Activated T-helper 17 cell treated with anti-CD3 and anti-CD28 coated beads, Interleukin-2, amount 50 U/mL, for 72 hours (primary cell): ENCODE data around the gene FTSJ1. TPM values are rescaled to one million over a fixed set of nuclear protein-coding genes. Genes with fewer than 3 reads are reported as not detected.
"Not testable (repeated sequence)": the region's sequence is repeated elsewhere in the genome, so short reads cannot be mapped to it uniquely, and the experiment has no call there.

Experiments
- ATAC-seq: fragments of 150-1000 bp; cut with Tn5 transposase; replicated peaks from 2 replicates; pipeline ENCODE4 v1.10.0; 2021; ENCODE audit warnings: mild to moderate bottlenecking, moderate library complexity
- H3K27ac Mint-ChIP-seq: one replicate; pipeline ENCODE4 v1.8.0; 2022; ENCODE audit warnings: mixed read lengths
- H3K27me3 Mint-ChIP-seq: one replicate; pipeline ENCODE4 v1.8.0; 2022; ENCODE audit warnings: mixed read lengths
- H3K36me3 Mint-ChIP-seq: one replicate; pipeline ENCODE4 v1.8.0; 2022; ENCODE audit warnings: low read depth, mild to moderate bottlenecking, mixed read lengths
- H3K4me1 Mint-ChIP-seq: one replicate; pipeline ENCODE4 v1.8.0; 2022; ENCODE audit warnings: mixed read lengths
- H3K4me3 Mint-ChIP-seq: one replicate; pipeline ENCODE4 v1.8.0; 2022; ENCODE audit warnings: mild to moderate bottlenecking, mixed read lengths
- H3K9me3 Mint-ChIP-seq: one replicate; pipeline ENCODE4 v1.8.0; 2022; ENCODE audit warnings: mixed read lengths
- total RNA-seq, 2 donors: library from RNA; stranded (reverse); gene quantifications; one replicate each; pipeline ENCODE4 v1.2.3, GENCODE V29; 2022

Gene FTSJ1
- total RNA-seq, 2 donors from 2014 or later, result 59.8 to 93.5 TPM

- Mint-ChIP-seq H3K9me3 (no peaks in the 10 kb centered on the region), H3K27me3 (no peaks in the 10 kb centered on the region), H3K36me3 (peaks cover 10% of the 10 kb centered on the region), H3K4me1 (peaks cover 12% of the 10 kb centered on the region), H3K4me3 (no peak overlapping the region), H3K27ac (peak overlapping the region; percentile 17)
- no peak for ATAC-seq
Measured at GRCh38 chrX:48516285-48516684, 40.3 kb downstream of the FTSJ1 start.

- H3K4me1 Mint-ChIP-seq, result peaks cover 13% of the 10 kb centered on the region
Measured at GRCh38 chrX:48516987-48517386, 41.0 kb downstream of the FTSJ1 start.

GRCh38 chrX:48519481-48519880 is 43.5 kb downstream of the FTSJ1 start:
- not testable (repeated sequence) for H3K27me3 Mint-ChIP-seq, H3K9me3 Mint-ChIP-seq, H3K27ac Mint-ChIP-seq, H3K4me3 Mint-ChIP-seq, ATAC-seq
- Mint-ChIP-seq H3K36me3 (peaks cover 18% of the 10 kb centered on the region), H3K4me1 (peaks cover 13% of the 10 kb centered on the region)

More at GRCh38 chrX:48516987-48517386, 41.0 kb downstream of the FTSJ1 start:
- no peak for ATAC-seq
- Mint-ChIP-seq H3K4me3 (no peak overlapping the region), H3K9me3 (no peaks in the 10 kb centered on the region), H3K27ac (no peak overlapping the region), H3K27me3 (no peaks in the 10 kb centered on the region), H3K36me3 (peaks cover 10% of the 10 kb centered on the region)

GRCh38 chrX:48520455-48520854 is 44.5 kb downstream of the FTSJ1 start:
- Mint-ChIP-seq H3K9me3 (no peaks in the 10 kb centered on the region), H3K4me1 (peaks cover 13% of the 10 kb centered on the region), H3K27ac (peak overlapping the region; percentile 83), H3K36me3 (peaks cover 18% of the 10 kb centered on the region), H3K4me3 (peak overlapping the region; percentile 84), H3K27me3 (no peaks in the 10 kb centered on the region)
- no peak for ATAC-seq

GRCh38 chrX:48520976-48521352 is 45.0 kb downstream of the FTSJ1 start:
- Mint-ChIP-seq H3K4me3 (peak overlapping the region; percentile 84), H3K9me3 (no peaks in the 10 kb centered on the region), H3K27ac (peak overlapping the region; percentile 83), H3K36me3 (peaks cover 21% of the 10 kb centered on the region), H3K27me3 (no peaks in the 10 kb centered on the region), H3K4me1 (peaks cover 13% of the 10 kb centered on the region)
- ATAC-seq, result peak; percentile 10

GRCh38 chrX:48521353-48522243 is 45.6 kb downstream of the FTSJ1 start, which contains the start of gene EBP:
Gene EBP (plus strand): TSS chrX:48521808. CDS start chrX:48523772, 1,964 bp downstream.
- peaks cover 16% of the 10 kb centered on the region for H3K4me1 Mint-ChIP-seq
- H3K27ac Mint-ChIP-seq, result peak within 1 kb of the TSS; percentile 83
- peak; percentile 94 for ATAC-seq
- no peaks in the 10 kb centered on the region for H3K27me3 Mint-ChIP-seq
- peak within 1 kb of the TSS; percentile 84 for H3K4me3 Mint-ChIP-seq
- no peaks in the 10 kb centered on the region for H3K9me3 Mint-ChIP-seq
- H3K36me3 Mint-ChIP-seq, result peaks cover 28% of the 10 kb centered on the region

GRCh38 chrX:48522291-48522690 is 46.3 kb downstream of the FTSJ1 start:
- Mint-ChIP-seq H3K36me3 (peaks cover 32% of the 10 kb centered on the region), H3K27me3 (no peaks in the 10 kb centered on the region), H3K27ac (peak overlapping the region; percentile 83), H3K4me3 (peak overlapping the region; percentile 84), H3K4me1 (peaks cover 19% of the 10 kb centered on the region), H3K9me3 (no peaks in the 10 kb centered on the region)
- ATAC-seq, result no peak

- peaks cover 46% of the 10 kb centered on the region for H3K36me3 Mint-ChIP-seq
- H3K27ac Mint-ChIP-seq, result no peak overlapping the region
- H3K4me1 Mint-ChIP-seq, result peaks cover 19% of the 10 kb centered on the region
- peak overlapping the region; percentile 84 for H3K4me3 Mint-ChIP-seq
- no peak for ATAC-seq
- H3K9me3 Mint-ChIP-seq, result no peaks in the 10 kb centered on the region
- H3K27me3 Mint-ChIP-seq, result no peaks in the 10 kb centered on the region
Measured at GRCh38 chrX:48523682-48524081, 47.7 kb downstream of the FTSJ1 start.

GRCh38 chrX:48525853-48526252 is 49.9 kb downstream of the FTSJ1 start:
- H3K4me3 Mint-ChIP-seq, ATAC-seq, H3K27me3 Mint-ChIP-seq, H3K9me3 Mint-ChIP-seq, H3K27ac Mint-ChIP-seq: not testable (repeated sequence)
- H3K36me3 Mint-ChIP-seq, result peaks cover 54% of the 10 kb centered on the region
- peaks cover 10% of the 10 kb centered on the region for H3K4me1 Mint-ChIP-seq

GRCh38 chrX:48530736-48531135 is 54.7 kb downstream of the FTSJ1 start:
- peaks cover 21% of the 10 kb centered on the region for H3K4me1 Mint-ChIP-seq
- H3K27ac Mint-ChIP-seq, result no peak overlapping the region
- peaks cover 4% of the 10 kb centered on the region for H3K9me3 Mint-ChIP-seq
- H3K36me3 Mint-ChIP-seq, result peaks cover 41% of the 10 kb centered on the region
- H3K4me3 Mint-ChIP-seq, result no peak overlapping the region
- H3K27me3 Mint-ChIP-seq, result no peaks in the 10 kb centered on the region
- no peak for ATAC-seq

GRCh38 chrX:48531358-48531959 is 55.5 kb downstream of the FTSJ1 start:
- Mint-ChIP-seq H3K36me3 (peaks cover 34% of the 10 kb centered on the region), H3K4me1 (peaks cover 19% of the 10 kb centered on the region), H3K4me3 (peak overlapping the region; percentile 70), H3K27me3 (no peaks in the 10 kb centered on the region), H3K27ac (peak overlapping the region; percentile 96), H3K9me3 (peaks cover 4% of the 10 kb centered on the region)
- ATAC-seq, result peak; percentile 88

GRCh38 chrX:48532161-48532560 is 56.2 kb downstream of the FTSJ1 start:
- peaks cover 4% of the 10 kb centered on the region for H3K9me3 Mint-ChIP-seq
- peaks cover 15% of the 10 kb centered on the region for H3K4me1 Mint-ChIP-seq
- H3K27ac Mint-ChIP-seq, result peak overlapping the region; percentile 96
- peak overlapping the region; percentile 70 for H3K4me3 Mint-ChIP-seq
- no peaks in the 10 kb centered on the region for H3K27me3 Mint-ChIP-seq
- peaks cover 28% of the 10 kb centered on the region for H3K36me3 Mint-ChIP-seq
- ATAC-seq, result no peak

- Mint-ChIP-seq H3K36me3 (peaks cover 19% of the 10 kb centered on the region), H3K27ac (no peak overlapping the region), H3K4me3 (no peak overlapping the region), H3K27me3 (no peaks in the 10 kb centered on the region), H3K4me1 (peaks cover 15% of the 10 kb centered on the region), H3K9me3 (peaks cover 4% of the 10 kb centered on the region)
- peak; percentile 52 for ATAC-seq
Measured at GRCh38 chrX:48533165-48533564, 57.2 kb downstream of the FTSJ1 start.
